HTERT RPE-1 (cell line): Measurements from ENCODE around the gene MYO1F.

Experiments used
- in situ Hi-C: fragments of 300-500 bp; cut with MboI; formaldehyde crosslinking; loops from 4 replicates; pipeline ENCODE4 v1.14.3; 2020; ENCODE audit warnings: low sequenced_read_pairs

The MYO1F gene

DNA sequence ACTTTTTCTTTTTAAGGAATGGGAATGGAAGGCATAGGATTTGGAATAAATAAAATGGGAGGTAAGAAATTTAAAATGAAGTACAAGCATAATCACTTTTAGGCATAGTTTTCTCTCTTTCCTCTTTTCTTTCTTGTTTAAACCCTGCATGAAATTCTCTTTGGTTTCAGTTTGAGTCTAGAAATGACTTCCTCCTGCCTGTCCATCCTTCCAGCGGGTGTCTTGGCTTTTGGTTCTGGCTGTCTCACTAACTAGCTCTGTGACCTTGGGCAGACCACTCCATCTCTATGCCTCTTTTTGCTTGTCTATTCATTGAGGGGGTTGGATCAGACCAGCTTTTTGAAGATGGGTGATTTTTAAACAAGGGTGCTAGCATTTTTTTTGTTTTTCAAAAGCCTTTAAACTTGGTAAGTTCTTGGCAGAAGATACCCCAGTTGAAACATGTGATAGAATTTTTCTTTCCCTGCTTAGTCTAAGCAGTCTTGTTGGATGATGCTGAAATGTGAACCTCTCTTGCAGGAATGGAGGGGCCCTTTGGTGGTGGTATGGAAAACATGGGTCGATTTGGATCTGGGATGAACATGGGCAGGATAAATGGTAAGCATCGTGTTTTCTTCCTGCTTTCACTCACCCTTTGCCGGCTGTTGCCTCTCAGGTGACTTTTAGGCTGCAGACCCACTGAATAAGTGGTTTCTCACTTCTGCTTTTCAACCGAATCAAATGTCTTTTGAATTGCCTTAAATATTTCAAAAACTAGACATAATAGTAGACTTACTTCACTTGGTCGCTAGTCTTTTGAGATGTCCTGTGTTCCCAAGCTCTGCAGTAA is 103.4 kb downstream of the MYO1F start:
- in situ Hi-C loops = no loop called here
